IMR-90 (cell line): ENCODE measurements around the gene KLHDC1. TPM values are rescaled to one million over a fixed set of nuclear protein-coding genes. Genes with fewer than 3 reads are reported as not detected.
A peak's percentile ranks its signal among the peaks of the same experiment; 100 is the strongest.
"Not testable (repeated sequence)": the region's sequence is repeated elsewhere in the genome, so short reads cannot be mapped to it uniquely, and the experiment has no call there.

ENCODE experiments used
- ATAC-seq: fragments of 200-7000 bp; cut with Tn5 transposase; 2 replicates; pipeline ENCODE4 v1.9.1; 2020; ENCODE audit warnings: low read depth, mild to moderate bottlenecking, moderate library complexity
- BruUV-seq: library from RNA; stranded (reverse); fragments of 400-500 nt; replicated peaks from 2 replicates; lab custom pipeline; 2021; lab: Mats Ljungman, UMichigan
- CTCF ChIA-PET: fragments of 300-600 bp; formaldehyde crosslinking; extraction: SDS; loops from one replicate; lab custom pipeline; 2021; ENCODE audit warnings: antibody characterized with exemption; lab: Yijun Ruan, JAX
- POLR2A ChIA-PET: fragments of 300-600 bp; sonication (Branson Sonifier 250); formaldehyde crosslinking; loops from one replicate; lab custom pipeline; 2022; ENCODE audit warnings: antibody characterized with exemption; ENCODE audit not compliant: unreplicated experiment; lab: Charles Lee
- DNase-seq: peaks from one replicate; pipeline ENCODE4 v3.0.0; 2013
- H2AFZ ChIP-seq: replicated peaks from 2 replicates; pipeline ENCODE3; 2013; ENCODE audit warnings: low read length, mild to moderate bottlenecking; ENCODE audit not compliant: poor library complexity
- H2AK5ac ChIP-seq: 2 replicates; pipeline ENCODE4 v1.6.1; 2013; ENCODE audit warnings: low read depth, low read length, inconsistent platforms
- H2AK9ac ChIP-seq: replicated peaks from 2 replicates; pipeline ENCODE3; 2013; ENCODE audit warnings: mild to moderate bottlenecking, low read depth, low read length, moderate library complexity; ENCODE audit not compliant: poor library complexity
- H2BK120ac ChIP-seq: 2 replicates; pipeline ENCODE4 v1.6.1; 2013; ENCODE audit warnings: low read depth, low read length, inconsistent platforms
- H2BK15ac ChIP-seq: 3 replicates; pipeline ENCODE4 v1.6.1; 2013; ENCODE audit warnings: low read depth, low read length, inconsistent platforms
- H2BK20ac ChIP-seq: 2 replicates; pipeline ENCODE4 v1.6.1; 2013; ENCODE audit warnings: low read depth, mild to moderate bottlenecking, inconsistent platforms, low read length, moderate library complexity
- H2BK5ac ChIP-seq: 2 replicates; pipeline ENCODE4 v1.6.1; 2013; ENCODE audit warnings: mild to moderate bottlenecking, low read depth, low read length, inconsistent platforms; ENCODE audit not compliant: poor library complexity, severe bottlenecking
- H3K14ac ChIP-seq: replicated peaks from 2 replicates; pipeline ENCODE4 v1.6.1; 2013; ENCODE audit warnings: low read depth, low read length, inconsistent platforms
- H3K18ac ChIP-seq: 2 replicates; pipeline ENCODE4 v1.6.1; 2013; ENCODE audit warnings: low read depth, low read length, control low read depth
- H3K23ac ChIP-seq: 2 replicates; pipeline ENCODE4 v1.6.1; 2013; ENCODE audit warnings: low read depth, low read length, inconsistent platforms
- H3K27ac ChIP-seq: 2 replicates; pipeline ENCODE4 v1.5.1; 2013; ENCODE audit warnings: mild to moderate bottlenecking, control low read depth, low read length; ENCODE audit not compliant: insufficient read depth
- H3K27me3 ChIP-seq: 2 replicates; pipeline ENCODE4 v1.6.1; 2013; ENCODE audit warnings: low read length; ENCODE audit not compliant: control insufficient read depth, insufficient read depth
- H3K36me3 ChIP-seq: 2 replicates; pipeline ENCODE4 v1.6.1; 2013; ENCODE audit warnings: low read length, mixed read lengths; ENCODE audit not compliant: control insufficient read depth, insufficient read depth
- H3K4ac ChIP-seq: 2 replicates; pipeline ENCODE4 v1.6.1; 2013; ENCODE audit warnings: low read depth, low read length, inconsistent platforms
- H3K4me1 ChIP-seq: 2 replicates; pipeline ENCODE4 v1.6.1; 2013; ENCODE audit warnings: low read length, mixed read lengths; ENCODE audit not compliant: control insufficient read depth, insufficient read depth
- H3K4me2 ChIP-seq: 2 replicates; pipeline ENCODE4 v1.6.1; 2013; ENCODE audit warnings: low read depth, mild to moderate bottlenecking, control low read depth, low read length, moderate library complexity
- H3K4me3 ChIP-seq: 2 replicates; pipeline ENCODE4 v1.5.1; 2013; ENCODE audit warnings: low read depth, mild to moderate bottlenecking, control low read depth, low read length, moderate library complexity; ENCODE audit not compliant: insufficient read depth
- H3K56ac ChIP-seq: 2 replicates; pipeline ENCODE4 v1.6.1; 2013; ENCODE audit warnings: low read length, inconsistent platforms; ENCODE audit not compliant: insufficient read depth; ENCODE audit errors: extremely low read depth
- H3K79me1 ChIP-seq, 2 experiments: 2 replicates each; pipeline ENCODE4 v1.6.1; 2013; ENCODE audit warnings: low read length in 2 of 2, inconsistent platforms in 1 of 2, low read depth in 1 of 2
- H3K9ac ChIP-seq: 2 replicates; pipeline ENCODE4 v1.6.1; 2013; ENCODE audit warnings: low read depth, low read length, control low read depth
- H3K9me1 ChIP-seq: 2 replicates; pipeline ENCODE4 v1.6.1; 2013; ENCODE audit warnings: low read length, inconsistent platforms; ENCODE audit not compliant: insufficient read depth
- H3K9me3 ChIP-seq: 2 replicates; pipeline ENCODE4 v1.6.1; 2013; ENCODE audit warnings: low read length; ENCODE audit not compliant: control insufficient read depth, insufficient read depth
- H4K20me1 ChIP-seq: 2 replicates; pipeline ENCODE4 v1.6.1; 2013; ENCODE audit warnings: low read length, inconsistent platforms; ENCODE audit not compliant: insufficient read depth
- H4K5ac ChIP-seq: 2 replicates; pipeline ENCODE4 v1.6.1; 2013; ENCODE audit warnings: mild to moderate bottlenecking, low read depth, low read length, control low read depth
- H4K8ac ChIP-seq, 2 experiments: 2 replicates each; pipeline ENCODE4 v1.6.1; 2013; ENCODE audit warnings: low read depth in 2 of 2, low read length in 2 of 2, control low read depth in 1 of 2, inconsistent platforms in 1 of 2
- H4K91ac ChIP-seq: 2 replicates; pipeline ENCODE4 v1.6.1; 2013; ENCODE audit warnings: low read depth, low read length, inconsistent platforms; ENCODE audit not compliant: insufficient read depth
- MAFK ChIP-seq: IDR thresholded peaks from 2 replicates; pipeline ENCODE4 v1.6.1; 2012; ENCODE audit warnings: low read depth, low read length, improper control_type of control experiment
- NFE2L2 ChIP-seq: fragments of 150-350 bp; IDR thresholded peaks from 2 replicates; pipeline ENCODE4 v1.6.1; 2016; ENCODE audit warnings: low read depth, mild to moderate bottlenecking, low read length
- WGBS, 2 experiments: methylation state at CpG; one replicate each; pipeline versions ENCODE4 v1.1.5 to v1.1.7; 2013; ENCODE audit warnings: missing lambda C conversion rate in 2 of 2; ENCODE audit not compliant: insufficient read length in 1 of 2; ENCODE audit errors: extremely low coverage in 2 of 2; 5-methylcytosine and 5-hydroxymethylcytosine counted together
- dilution Hi-C: fragments of 300-500 bp; cut with HindIII; formaldehyde crosslinking; loops from one replicate; pipeline ENCODE4 v1.14.3; 2018; ENCODE audit warnings: low sequenced_read_pairs; ENCODE audit not compliant: unreplicated experiment
- in situ Hi-C: fragments of 300-500 bp; cut with MboI; formaldehyde crosslinking; loops from 3 replicates; pipeline ENCODE4 v1.14.3; 2019; ENCODE audit warnings: low sequenced_read_pairs, inconsistent platforms, mixed read lengths
- intact Hi-C: fragments of 100-400 bp; cut with micrococcal nuclease; formaldehyde crosslinking; loops from 2 replicates; pipeline ENCODE4 v1.10.0; 2022
- polyA plus RNA-seq, 3 experiments: library from polyadenylated mRNA; depleted of rRNA; stranded (reverse); fragments of >200 nt; gene quantifications; 2 replicates each; pipeline ENCODE4 v1.2.3, GENCODE V29; 2012; ENCODE audit warnings: low replicate concordance in 1 of 3
- total RNA-seq: library from RNA; depleted of rRNA; stranded (reverse); fragments of >200 nt; gene quantifications from 2 replicates; pipeline ENCODE4 v1.2.3, GENCODE V29; 2012

Gene KLHDC1
- total and polyA plus RNA-seq, 2 of the 4 experiments (the other 2 are of a cell fraction) = 0.51 to 0.90 TPM

- Histone ChIP-seq H3K9me1 (no peaks in the 10 kb centered on the region), H3K4me1 (no peaks in the 10 kb centered on the region), H3K56ac (no peak overlapping the region), H2BK20ac (no peak overlapping the region), H4K5ac (no peak overlapping the region), H3K4me3 (no peak overlapping the region), H3K27ac (no peak overlapping the region), H2BK5ac (no peak overlapping the region), H2BK15ac (no peak overlapping the region), H3K4me2 (no peak overlapping the region), H3K14ac (no peak overlapping the region), H3K36me3 (peaks cover 2% of the 10 kb centered on the region; the same call in 1 of the 2 replicates), H4K20me1 (no peaks in the 10 kb centered on the region), H3K4ac (no peak overlapping the region), H2BK120ac (no peak overlapping the region), H2AK5ac (no peak overlapping the region; the same call in 1 of the 2 replicates), H4K91ac (no peak overlapping the region), H2AFZ (no peak overlapping the region), H3K27me3 (no peaks in the 10 kb centered on the region), H3K18ac (no peak overlapping the region), H3K9ac (no peak overlapping the region), H3K23ac (no peak overlapping the region), H2AK9ac (no peak overlapping the region), H3K79me1 (no peaks in the 10 kb centered on the region), H4K8ac (no peak overlapping the region; a peak in 1 of 4 replicates), H3K9me3 (no peaks in the 10 kb centered on the region)
- ChIA-PET POLR2A (no interaction called here), CTCF (interaction anchor here (0.6 kb wide), 1 partner anchor 8 kb away, joined by 7 read pairs; no protein-coding TSS in a partner anchor)
- dilution Hi-C loops (no loop called here), intact Hi-C loops (no loop called here), in situ Hi-C loops (no loop called here)
- no TSS peak for BruUV-seq
- ATAC-seq (no peak), DNase-seq (peak; percentile 24)
- WGBS, 2 experiments = no CpG with 5 or more reads among the region's 3 CpGs
- peak; percentile 50 for TF ChIP-seq MAFK
- no peak for TF ChIP-seq NFE2L2
Measured at GRCh38 chr14:49703965-49704364, 11.0 kb downstream of the KLHDC1 start.

- in situ Hi-C loops, H3K18ac ChIP-seq: not testable (repeated sequence)
Measured at GRCh38 chr14:49704471-49704870, 11.6 kb downstream of the KLHDC1 start.

More at GRCh38 chr14:49704471-49704870, 11.6 kb downstream of the KLHDC1 start:
- H2BK15ac ChIP-seq, DNase-seq, H2AK5ac ChIP-seq, H3K23ac ChIP-seq, H2AFZ ChIP-seq, H2AK9ac ChIP-seq, H4K20me1 ChIP-seq, H3K27me3 ChIP-seq, intact Hi-C loops, H2BK20ac ChIP-seq, H3K14ac ChIP-seq, H3K4me3 ChIP-seq, H4K91ac ChIP-seq, H3K36me3 ChIP-seq, ATAC-seq, H2BK5ac ChIP-seq, H3K9me3 ChIP-seq, H3K9ac ChIP-seq, H3K4me1 ChIP-seq, POLR2A ChIA-PET, H3K4me2 ChIP-seq, H4K8ac ChIP-seq, H3K27ac ChIP-seq, H4K5ac ChIP-seq, H2BK120ac ChIP-seq, H3K9me1 ChIP-seq, dilution Hi-C loops, H3K79me1 ChIP-seq, H3K4ac ChIP-seq, BruUV-seq, H3K56ac ChIP-seq: not testable (repeated sequence)
- WGBS, 2 experiments = no CpG with 5 or more reads among the region's 4 CpGs
- CTCF ChIA-PET = interaction anchor here (0.6 kb wide), 1 partner anchor 9 kb away, joined by 7 read pairs; no protein-coding TSS in a partner anchor
